Measurements from ENCODE around the gene ZFP91.
"Not testable (repeated sequence)": the region's sequence is repeated elsewhere in the genome, so short reads cannot be mapped to it uniquely, and the experiment has no call there.

ZFP91 gene

GRCh38 chr11:58578635-58579191 is at the start of gene ZFP91:
Gene ZFP91 (plus strand): TSS chr11:58579063. CDS start chr11:58579282, 219 bp downstream.
- peak; percentile 96 to 97 for DNase-seq

- peak in 1 of 2 experiments; percentile 13 for DNase-seq
Observed at GRCh38 chr11:58530236-58530635, 48.6 kb upstream of the ZFP91 start.

DNA sequence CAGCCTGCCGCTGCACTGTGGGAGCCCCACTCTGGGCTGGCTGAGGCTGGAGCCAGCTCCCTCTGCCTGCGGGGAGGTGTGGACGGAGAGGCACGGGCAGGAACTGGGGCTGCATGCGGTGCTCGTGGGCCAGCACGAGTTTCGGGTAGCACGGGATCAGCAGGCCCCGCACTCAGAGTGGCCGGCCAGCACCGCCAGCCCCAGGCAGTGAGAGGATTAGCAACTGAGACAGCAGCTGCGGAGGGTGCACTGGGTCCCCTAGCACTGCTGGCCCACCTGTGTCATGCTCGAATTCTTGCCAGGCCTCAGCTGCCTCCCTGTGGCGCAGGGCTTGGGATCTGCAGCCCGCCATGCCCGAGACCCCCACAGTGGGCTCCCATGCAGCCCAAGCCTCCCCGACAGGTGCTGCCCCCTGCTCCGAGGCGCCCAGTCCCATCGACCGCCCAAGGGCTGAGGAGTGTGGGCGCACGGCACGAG is 47.0 kb upstream of the ZFP91 start:
- no peak for DNase-seq

- no peak for DNase-seq
Observed at GRCh38 chr11:58546841-58547240, 32.0 kb upstream of the ZFP91 start.

DNA sequence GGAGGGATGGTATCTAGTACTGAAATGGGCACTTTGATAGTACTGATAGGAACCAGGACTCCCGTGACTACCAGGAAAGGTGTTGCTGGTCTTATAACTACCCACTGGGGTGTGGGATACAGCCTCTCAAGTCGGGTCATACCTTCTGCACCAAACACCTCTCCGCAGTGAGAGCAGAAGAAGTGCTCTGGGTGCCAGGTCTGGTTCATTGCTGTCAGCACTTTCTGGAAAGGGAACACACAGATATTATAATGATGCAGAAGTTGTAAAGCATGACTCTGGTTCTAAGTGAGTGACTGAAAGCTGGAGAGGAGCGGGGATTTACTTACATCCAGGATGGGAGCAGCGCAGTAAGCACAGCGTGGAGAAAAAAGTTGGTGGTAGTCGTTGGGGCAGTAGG is 29.2 kb upstream of the ZFP91 start:
- no peak for DNase-seq

- DNase-seq, result no peak
Observed at GRCh38 chr11:58560842-58561241, 18.0 kb upstream of the ZFP91 start.

GRCh38 chr11:58561394-58562098 is 17.3 kb upstream of the ZFP91 start:
- no peak for DNase-seq

GRCh38 chr11:58562375-58562800 is 16.5 kb upstream of the ZFP91 start:
- no peak for DNase-seq

DNA sequence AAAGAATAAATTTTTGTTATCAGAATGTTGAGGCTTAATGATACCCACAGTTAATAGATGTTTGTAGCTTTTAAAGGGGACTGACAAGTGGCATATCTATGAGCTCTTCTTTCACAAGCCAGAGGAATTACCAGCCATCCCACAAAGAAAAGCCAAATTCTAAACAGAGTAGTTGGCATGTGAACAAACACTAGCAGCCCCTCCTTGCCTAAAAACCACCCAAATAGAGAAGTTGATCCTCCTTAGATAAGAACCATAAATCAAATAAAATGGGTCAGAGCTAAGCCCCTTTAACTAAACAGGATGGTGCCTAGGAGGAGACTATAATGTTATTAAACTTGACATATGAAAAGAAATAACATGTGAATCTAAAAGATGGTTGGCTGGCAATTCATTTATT is 14.6 kb upstream of the ZFP91 start:
- no peak for DNase-seq

- DNase-seq, result peak; percentile 73 to 78
Observed at GRCh38 chr11:58567889-58568512, 10.9 kb upstream of the ZFP91 start.

GRCh38 chr11:58572906-58573305 is 6.0 kb upstream of the ZFP91 start:
- not testable (repeated sequence) for DNase-seq

DNA sequence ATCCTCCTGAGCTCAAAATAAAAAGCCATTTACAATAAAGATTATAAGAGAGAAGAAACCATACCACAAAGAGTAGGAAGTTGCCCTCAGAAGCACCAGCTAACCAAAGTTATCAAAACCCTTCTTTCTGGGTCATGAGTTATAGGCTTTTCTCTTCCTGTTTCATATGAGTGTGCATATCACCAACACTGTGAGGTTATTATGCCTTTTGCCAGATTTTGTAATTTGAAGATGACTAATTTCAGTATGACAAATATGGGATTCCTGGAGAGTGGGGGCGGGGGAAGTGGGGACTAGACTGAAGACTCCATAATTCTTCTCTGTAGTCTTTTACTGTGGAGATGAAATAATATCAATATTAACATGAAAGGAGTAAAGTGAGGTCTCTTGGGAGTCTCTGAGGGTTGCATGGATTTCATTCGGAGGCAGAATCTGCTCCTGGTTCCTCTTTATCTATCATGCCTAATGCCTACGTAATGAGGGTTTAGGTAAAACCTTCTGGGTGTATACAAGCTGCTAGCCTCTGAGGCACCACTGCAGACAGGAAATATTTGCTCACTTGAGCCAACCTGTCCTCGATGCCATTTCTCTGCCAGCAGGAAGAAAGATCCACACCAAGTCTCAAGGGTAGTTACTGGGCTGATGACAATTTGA is 5.3 kb upstream of the ZFP91 start:
- peak; percentile 61 to 65 for DNase-seq

DNA sequence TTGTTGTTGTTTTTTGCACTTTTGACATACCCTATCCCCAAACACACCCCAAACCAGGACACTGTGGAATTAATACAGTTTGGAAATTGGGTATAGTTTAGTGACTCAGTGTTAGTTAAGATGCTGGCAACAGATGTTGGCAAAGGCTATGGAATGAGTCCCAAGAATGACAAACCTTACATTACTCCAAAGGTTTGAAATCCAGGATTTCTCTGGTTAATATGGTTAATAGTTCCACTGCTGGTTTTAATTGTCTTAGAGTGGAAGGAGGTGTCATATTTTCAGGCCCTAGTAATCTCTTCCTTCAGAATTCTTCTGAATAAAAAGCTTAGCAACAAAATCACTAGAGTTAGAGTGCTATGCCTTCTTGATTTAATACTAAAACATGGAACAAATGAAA is 4.0 kb upstream of the ZFP91 start:
- DNase-seq, result no peak

GRCh38 chr11:58575377-58576020 is 3.4 kb upstream of the ZFP91 start, which contains the start of gene LPXN:
Gene LPXN (minus strand): TSS chr11:58575856. CDS start chr11:58575772, 84 bp downstream.
- peak; percentile 42 to 44 for DNase-seq

DNA sequence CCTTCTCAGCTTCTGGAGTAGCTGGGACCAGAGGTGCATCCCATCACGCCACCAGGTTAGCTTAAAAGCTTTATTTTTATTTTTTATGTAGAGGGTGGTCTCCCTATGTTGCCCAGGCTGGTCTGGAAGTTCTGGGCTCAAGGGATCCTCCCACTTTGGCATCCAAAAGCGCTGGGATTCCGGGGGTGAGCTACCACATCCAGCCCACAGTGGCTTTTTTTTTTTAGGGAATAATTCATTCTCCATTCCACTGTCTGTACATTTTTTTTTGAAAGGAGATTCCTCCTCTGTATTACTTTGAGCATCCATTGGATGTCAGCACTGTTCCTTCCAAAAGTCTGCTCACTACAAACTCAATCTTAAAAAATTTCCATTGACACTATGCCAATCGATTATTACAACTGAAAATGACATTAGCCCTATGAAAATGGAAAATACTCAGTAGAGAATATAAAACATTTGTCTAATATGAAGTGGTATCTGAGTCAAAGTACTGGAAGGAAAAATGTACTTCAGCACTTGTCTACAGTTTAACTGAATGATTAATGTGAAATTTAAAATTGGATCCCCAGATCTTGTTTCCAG is 1.9 kb upstream of the ZFP91 start:
- no peak for DNase-seq

DNA sequence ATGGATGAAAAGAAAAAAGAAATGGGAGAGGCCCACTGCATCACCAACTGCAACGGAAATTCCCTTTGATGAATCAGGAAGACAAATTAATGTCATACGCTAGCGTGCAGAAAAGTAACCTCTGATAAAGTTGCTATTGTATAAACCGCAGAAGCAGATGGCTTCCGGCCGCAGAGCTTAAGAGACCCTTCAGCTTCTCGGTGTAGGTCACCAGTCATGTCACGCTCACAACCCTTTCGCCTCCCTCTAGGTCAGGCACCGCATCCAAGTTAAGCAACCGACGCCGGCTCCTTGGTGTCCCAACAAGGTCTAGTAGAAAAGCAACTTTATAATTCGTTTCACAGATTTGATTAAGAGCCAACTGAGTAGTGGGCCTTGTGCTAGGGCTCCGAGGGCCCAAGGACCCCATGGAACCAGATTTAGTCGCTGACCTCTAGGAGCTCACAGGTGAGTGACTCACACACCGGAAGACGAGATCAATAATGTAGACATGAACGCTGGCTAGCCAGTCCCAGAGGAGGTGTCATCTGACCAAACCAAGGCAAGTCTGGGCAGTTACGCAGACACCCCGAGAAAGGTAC is 1.2 kb upstream of the ZFP91 start:
- peak; percentile 69 to 73 for DNase-seq

DNA sequence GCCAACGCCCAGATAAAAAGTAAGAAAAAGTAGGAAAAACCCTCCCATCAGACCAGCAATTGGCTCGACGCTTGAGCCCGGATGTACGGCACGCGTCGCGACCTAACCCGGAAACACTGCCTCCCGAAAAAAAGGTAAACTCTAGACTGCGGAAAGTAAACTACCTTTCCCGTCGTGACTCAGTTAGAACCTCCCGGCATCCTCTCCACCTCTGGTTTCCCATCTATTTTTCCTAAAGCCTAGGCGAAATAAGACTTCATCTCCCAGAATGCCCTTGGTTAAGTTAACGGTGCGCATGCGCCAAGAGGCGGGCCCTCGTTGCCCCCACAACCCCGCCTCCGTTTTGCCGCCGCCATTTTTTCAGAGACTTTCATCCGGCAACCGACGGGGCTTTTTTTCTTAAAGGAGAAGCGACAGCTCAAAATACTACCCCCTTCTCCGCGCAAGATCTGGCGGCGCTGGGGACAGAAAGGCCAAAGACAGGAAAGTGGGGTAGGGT is 678 bp upstream of the ZFP91 start:
- DNase-seq, result peak; percentile 88 to 91

DNA sequence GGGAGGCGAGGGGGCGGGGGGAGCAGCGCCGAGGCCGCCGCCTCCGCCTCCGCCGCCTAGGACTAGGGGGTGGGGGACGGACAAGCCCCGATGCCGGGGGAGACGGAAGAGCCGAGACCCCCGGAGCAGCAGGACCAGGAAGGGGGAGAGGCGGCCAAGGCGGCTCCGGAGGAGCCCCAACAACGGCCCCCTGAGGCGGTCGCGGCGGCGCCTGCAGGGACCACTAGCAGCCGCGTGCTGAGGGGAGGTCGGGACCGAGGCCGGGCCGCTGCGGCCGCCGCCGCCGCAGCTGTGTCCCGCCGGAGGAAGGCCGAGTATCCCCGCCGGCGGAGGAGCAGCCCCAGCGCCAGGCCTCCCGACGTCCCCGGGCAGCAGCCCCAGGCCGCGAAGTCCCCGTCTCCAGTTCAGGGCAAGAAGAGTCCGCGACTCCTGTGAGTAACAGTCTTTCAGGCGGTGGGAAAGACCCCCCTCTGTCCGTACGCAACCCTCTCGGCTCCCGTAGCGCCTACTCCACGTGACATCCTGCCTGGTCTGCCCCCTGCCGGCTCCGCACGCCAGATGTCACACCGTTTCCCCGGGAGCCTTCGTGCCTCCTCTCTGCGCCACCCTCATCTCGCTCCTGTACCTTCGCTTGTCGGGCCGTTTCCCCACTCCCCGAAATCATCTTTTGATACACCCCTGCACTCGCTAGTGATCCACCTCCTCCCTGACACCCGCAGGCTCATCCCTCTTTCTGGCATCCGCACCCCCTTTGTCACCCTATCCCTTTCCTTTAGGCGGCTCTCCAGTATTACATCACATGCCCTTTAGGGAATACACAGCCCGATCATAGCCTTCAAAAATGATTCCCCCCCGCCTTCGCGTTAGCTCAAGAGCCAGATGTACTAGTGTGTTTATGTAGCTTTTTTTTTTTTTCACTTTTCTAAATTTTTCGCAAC is 598 bp downstream of the ZFP91 start:
- DNase-seq, result peak; percentile 92 to 93

GRCh38 chr11:58580311-58580710 is 1.4 kb downstream of the ZFP91 start:
- DNase-seq, result no peak

DNA sequence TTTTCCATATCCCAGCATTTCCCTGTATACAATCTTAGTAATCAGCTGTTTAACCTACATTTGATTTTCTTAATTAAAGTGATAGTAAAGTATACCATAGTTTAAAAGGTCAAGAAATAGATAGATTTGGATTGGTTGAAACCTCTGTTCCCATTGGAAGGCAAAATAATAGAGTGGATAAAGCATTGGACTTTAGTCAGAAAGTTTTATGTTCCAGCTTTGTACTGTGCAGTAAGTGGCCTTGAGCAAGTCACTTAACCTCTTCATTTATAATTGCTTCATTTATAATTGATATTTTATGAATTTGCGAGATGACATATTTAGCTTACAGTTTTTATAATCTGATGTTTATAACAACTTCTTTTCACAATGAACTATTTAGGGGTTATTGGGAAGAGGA is 3.6 kb downstream of the ZFP91 start:
- no peak for DNase-seq

GRCh38 chr11:58586998-58587397 is 8.1 kb downstream of the ZFP91 start:
- no peak for DNase-seq

Data from activated CD4-positive, alpha-beta T cell treated with anti-CD3 and anti-CD28 coated beads, Interleukin-2, amount 50 U/mL, for 4 hours (primary cell).